GM12878 (cell line): ENCODE results near the gene VWA3B. TPM values are rescaled to one million over a fixed set of nuclear protein-coding genes. Genes with fewer than 3 reads are reported as not detected.

Experiments used
- ATAC-seq: fragments of 200-7000 bp; cut with Tn5 transposase; 3 replicates; pipeline ENCODE4 v1.9.1; 2020; ENCODE audit warnings: mild to moderate bottlenecking, moderate library complexity
- BruUV-seq: library from RNA; stranded (reverse); fragments of 400-500 nt; replicated peaks from 2 replicates; lab custom pipeline; 2021; lab: Mats Ljungman, UMichigan
- CTCF ChIA-PET: fragments of 300-600 bp; sonication (Branson Sonifier 250); formaldehyde crosslinking; extraction: SDS; loops from one replicate; lab custom pipeline; 2021; ENCODE audit warnings: inconsistent platforms; lab: Yijun Ruan, JAX
- POLR2A ChIA-PET: fragments of 350-600 bp; formaldehyde crosslinking; extraction: SDS; loops from one replicate; lab custom pipeline; 2021; ENCODE audit warnings: inconsistent platforms; lab: Charles Lee
- RAD21 ChIA-PET: fragments of 300-600 bp; sonication (Branson Sonifier 250); formaldehyde crosslinking; loops from one replicate; lab custom pipeline; 2023; ENCODE audit warnings: antibody characterized with exemption; ENCODE audit not compliant: unreplicated experiment; lab: Charles Lee
- SMC1A ChIA-PET: fragments of 300-600 bp; sonication (Branson Sonifier 250); formaldehyde crosslinking; loops from one replicate; lab custom pipeline; 2023; ENCODE audit not compliant: unreplicated experiment, uncharacterized antibody; lab: Charles Lee
- DNase-seq: peaks from one replicate; pipeline ENCODE4 v3.0.0-alpha.2; 2011; ENCODE audit warnings: low read depth, low spot score
- FAIRE-seq: peaks from 3 replicates; lab custom pipeline; 2011; peaks lifted over from hg19 to GRCh38; lab: Jason Lieb, UNC
- H2AFZ ChIP-seq: 2 replicates; pipeline ENCODE4 v1.6.0; 2011; ENCODE audit warnings: low read depth, low read length, control low read depth; ENCODE audit not compliant: control insufficient read depth
- H3K27ac ChIP-seq: 2 replicates; pipeline ENCODE4 v1.5.1; 2011; ENCODE audit warnings: control low read depth; ENCODE audit not compliant: control insufficient read depth, insufficient read depth
- H3K27me3 ChIP-seq, 2 experiments: replicated peaks in 1 of 2; 2 replicates each; pipeline versions ENCODE4 v1.6.0 to v1.6.1; 2011; ENCODE audit warnings: low read length in 1 of 2; ENCODE audit not compliant: control insufficient read depth in 2 of 2, insufficient read depth in 2 of 2
- H3K36me3 ChIP-seq, 2 experiments: 2 replicates each; pipeline ENCODE4 v1.5.1; 2011; ENCODE audit warnings: low read length in 1 of 2; ENCODE audit not compliant: control insufficient read depth in 2 of 2, insufficient read depth in 2 of 2
- H3K4me1 ChIP-seq: 2 replicates; pipeline ENCODE4 v1.6.1; 2011; ENCODE audit warnings: mild to moderate bottlenecking, low read length, moderate library complexity, mixed read lengths; ENCODE audit not compliant: control insufficient read depth, insufficient read depth
- H3K4me2 ChIP-seq: 2 replicates; pipeline ENCODE4 v1.6.0; 2011; ENCODE audit warnings: control low read depth; ENCODE audit not compliant: control insufficient read depth, insufficient read depth
- H3K4me3 ChIP-seq: fragments of 200-600 bp; sonication (generic); 2 replicates; pipeline ENCODE4 v1.5.1; 2016
- H3K79me2 ChIP-seq: 2 replicates; pipeline ENCODE4 v1.6.0; 2011; ENCODE audit warnings: low read length; ENCODE audit not compliant: control insufficient read depth, insufficient read depth
- H3K9ac ChIP-seq: 2 replicates; pipeline ENCODE4 v1.8.0; 2011; ENCODE audit warnings: low read length, control low read depth, mixed read lengths; ENCODE audit not compliant: control insufficient read depth, insufficient read depth
- H3K9me3 ChIP-seq: replicated peaks from 3 replicates; pipeline ENCODE4 v1.5.1; 2011; ENCODE audit warnings: mild to moderate bottlenecking, low read length; ENCODE audit not compliant: control insufficient read depth, insufficient read depth
- H4K20me1 ChIP-seq: 2 replicates; pipeline ENCODE4 v1.6.0; 2011; ENCODE audit not compliant: control insufficient read depth, insufficient read depth
- E2F4 ChIP-seq: IDR thresholded peaks from 2 replicates; pipeline ENCODE4 v1.6.1; 2012; ENCODE audit warnings: low read depth, low read length, improper control_type of control experiment
- EGR1 ChIP-seq, 2 experiments: IDR thresholded peaks; 1 replicate in 1 of 2; 2 replicates in 1 of 2; pipeline ENCODE4 v1.6.1; 2011 to 2012; ENCODE audit warnings: low read depth in 2 of 2, low read length in 2 of 2, borderline replicate concordance in 1 of 2, mild to moderate bottlenecking in 1 of 2, moderate library complexity in 1 of 2
- EZH2 ChIP-seq: IDR thresholded peaks from 2 replicates; pipeline ENCODE4 v1.6.1; 2012; ENCODE audit warnings: low read depth, mild to moderate bottlenecking, control low read depth, inconsistent platforms, low read length, borderline replicate concordance; ENCODE audit not compliant: control insufficient read depth
- NFYB ChIP-seq: IDR thresholded peaks from 2 replicates; pipeline ENCODE4 v1.6.1; 2011; ENCODE audit warnings: low read depth, mild to moderate bottlenecking, low read length, improper control_type of control experiment, moderate library complexity; ENCODE audit not compliant: insufficient read depth
- RELB ChIP-seq: fragments of 450-650 bp; IDR thresholded peaks from 2 replicates; pipeline ENCODE4 v1.6.1; 2017; ENCODE audit warnings: low read depth, mild to moderate bottlenecking, moderate library complexity
- SIN3A ChIP-seq: IDR thresholded peaks from 2 replicates; pipeline ENCODE4 v1.6.1; 2012; ENCODE audit warnings: low read depth, low read length, improper control_type of control experiment
- SMC3 ChIP-seq: IDR thresholded peaks from 2 replicates; pipeline ENCODE4 v1.6.1; 2011; ENCODE audit warnings: low read length, improper control_type of control experiment, borderline replicate concordance
- SUPT20H ChIP-seq: IDR thresholded peaks from 2 replicates; pipeline ENCODE4 v1.6.1; 2011; ENCODE audit warnings: low read depth, mild to moderate bottlenecking, low read length, moderate library complexity, borderline replicate concordance; ENCODE audit not compliant: control insufficient read depth
- WRNIP1 ChIP-seq: IDR thresholded peaks from 2 replicates; pipeline ENCODE4 v1.6.1; 2011; ENCODE audit warnings: low read depth, low read length, improper control_type of control experiment, borderline replicate concordance
- ZBTB33 ChIP-seq: fragments of 450-650 bp; IDR thresholded peaks from 2 replicates; pipeline ENCODE4 v1.6.1; 2017; ENCODE audit warnings: mild to moderate bottlenecking
- ZBTB4 ChIP-seq: fragments of 450-650 bp; formaldehyde crosslinking; IDR thresholded peaks from 2 replicates; pipeline ENCODE4 v1.4.0; 2022; ENCODE audit warnings: mild to moderate bottlenecking, moderate library complexity
- ZNF217 ChIP-seq: fragments of 450-650 bp; IDR thresholded peaks from 2 replicates; pipeline ENCODE4 v1.6.1; 2017; ENCODE audit warnings: antibody characterized with exemption, mild to moderate bottlenecking
- ZNF384 ChIP-seq: IDR thresholded peaks from 2 replicates; pipeline ENCODE4 v1.6.1; 2012; ENCODE audit warnings: low read depth, mild to moderate bottlenecking, low read length, improper control_type of control experiment, borderline replicate concordance
- ZSCAN29 ChIP-seq: fragments of 450-650 bp; IDR thresholded peaks from 2 replicates; pipeline ENCODE4 v1.6.1; 2017; ENCODE audit warnings: mild to moderate bottlenecking, moderate library complexity
- WGBS: methylation state at CpG from one replicate; pipeline ENCODE4 v1.1.6; 2016; ENCODE audit warnings: low lambda C conversion rate; ENCODE audit not compliant: insufficient replicate concordance, insufficient coverage; ENCODE audit errors: missing lambda C conversion rate; 5-methylcytosine and 5-hydroxymethylcytosine counted together
- in situ Hi-C: fragments of 300-500 bp; cut with MboI; formaldehyde crosslinking; loops from 9 replicates; pipeline ENCODE4 v1.14.3; 2018; ENCODE audit warnings: mixed read lengths
- intact Hi-C: fragments of 100-400 bp; cut with micrococcal nuclease; formaldehyde crosslinking; loops from one replicate; pipeline ENCODE4 v1.14.2; 2022; ENCODE audit not compliant: unreplicated experiment
- polyA plus RNA-seq, 11 experiments: library from polyadenylated mRNA; depleted of rRNA in 4 of 11; unstranded in 6 of 11; stranded (reverse) in 5 of 11; fragments of >200 nt; fragmentation: Nextera tagmentation in 4 of 11; fragmentation: Illumina TruSeq in 1 of 11; extraction: Ambion mirVana in 4 of 11; extraction: Trizol in 1 of 11; gene quantifications; 1 replicate in 1 of 11; 2 replicates in 10 of 11; pipeline versions ENCODE4 v1.2.1 to v1.2.3, GENCODE V29; 2011 to 2016; ENCODE audit warnings: inconsistent platforms in 2 of 11, missing spikeins in 2 of 11, low read depth in 1 of 11
- total RNA-seq, 4 experiments: library from RNA; depleted of rRNA in 3 of 4; stranded (reverse); fragments of >200 nt in 3 of 4; fragmentation: Illumina TruSeq in 1 of 4; extraction: Trizol in 1 of 4; gene quantifications; 2 replicates each; pipeline versions ENCODE4 v1.2.1 to v1.2.3, GENCODE V29; 2013 to 2021

Gene VWA3B
- total and polyA plus RNA-seq, 10 of the 15 experiments (the other 5 are each of a cell fraction or from before 2014, with no cell fraction given) = 0.04 to 0.86 (median 0.19) TPM; not detected in 4

- TF ChIP-seq ZBTB4 (CRISPR knock-in tag) (no peak), SUPT20H (no peak)
- TF ChIP-seq, all 136 proteins: peak for 0
Observed at GRCh38 chr2:98108110-98108509, 21.1 kb downstream of the VWA3B start (continued).

- 33% methylated on average over 2 of the region's 2 CpGs for WGBS
- no peak overlapping the region for H3K4me2 ChIP-seq
- no peaks in the 10 kb centered on the region for H3K79me2 ChIP-seq
- H2AFZ ChIP-seq = no peak overlapping the region
- POLR2A ChIA-PET = no interaction called here
- no peak overlapping the region for H3K9ac ChIP-seq
- TF ChIP-seq EGR1 (IDR thresholded peaks at IDR 0.05; ENCODE audit: borderline replicate concordance in 1 of 2, low read depth in 2 of 2, low read length in 2 of 2) = no peak
- no peak for TF ChIP-seq NFYB
- TF ChIP-seq SMC3 = no peak
- TF ChIP-seq ZNF384 = no peak
- no peak for TF ChIP-seq EZH2
- no peak for TF ChIP-seq ZSCAN29
- TF ChIP-seq E2F4 = no peak
- TF ChIP-seq ZNF217 = no peak
- no peak for TF ChIP-seq SIN3A
- TF ChIP-seq RELB = no peak
- no peak for TF ChIP-seq ZBTB33
- TF ChIP-seq WRNIP1 = no peak
- H4K20me1 ChIP-seq = no peaks in the 10 kb centered on the region
- CTCF ChIA-PET = no interaction called here
- in situ Hi-C loops = no loop called here
- RAD21 ChIA-PET = no interaction called here
- H3K4me1 ChIP-seq = no peaks in the 10 kb centered on the region
- SMC1A ChIA-PET = no interaction called here
- DNase-seq (no peak), ATAC-seq (no peak), FAIRE-seq (no peak)
- H3K36me3 ChIP-seq = no peaks in the 10 kb centered on the region
- no TSS peak for BruUV-seq
- no peak overlapping the region for H3K4me3 ChIP-seq
- H3K9me3 ChIP-seq = peaks cover 1% of the 10 kb centered on the region; the same call in 2 of the 3 replicates
- intact Hi-C loops = no loop called here
- H3K27ac ChIP-seq = no peak overlapping the region
- H3K27me3 ChIP-seq = no peaks in the 10 kb centered on the region
Observed at GRCh38 chr2:98110741-98111140, 23.8 kb downstream of the VWA3B start.
